Skin of body (tissue), 2 donors: ENCODE measurements around the gene WNK2. TPM values are rescaled to one million over a fixed set of nuclear protein-coding genes. Genes with fewer than 3 reads are reported as not detected.

ENCODE experiments used
- DNase-seq: peaks from one replicate; lab custom pipeline; 2025; lab: John Stamatoyannopoulos, UW
- total RNA-seq: library from RNA; depleted of rRNA; stranded (reverse); fragments of >200 nt; gene quantifications from one replicate; pipeline ENCODE4 v1.2.3, GENCODE V29; 2014

WNK2 gene
- total RNA-seq, 1 donor from 2014 or later: 11.2 TPM

DNA sequence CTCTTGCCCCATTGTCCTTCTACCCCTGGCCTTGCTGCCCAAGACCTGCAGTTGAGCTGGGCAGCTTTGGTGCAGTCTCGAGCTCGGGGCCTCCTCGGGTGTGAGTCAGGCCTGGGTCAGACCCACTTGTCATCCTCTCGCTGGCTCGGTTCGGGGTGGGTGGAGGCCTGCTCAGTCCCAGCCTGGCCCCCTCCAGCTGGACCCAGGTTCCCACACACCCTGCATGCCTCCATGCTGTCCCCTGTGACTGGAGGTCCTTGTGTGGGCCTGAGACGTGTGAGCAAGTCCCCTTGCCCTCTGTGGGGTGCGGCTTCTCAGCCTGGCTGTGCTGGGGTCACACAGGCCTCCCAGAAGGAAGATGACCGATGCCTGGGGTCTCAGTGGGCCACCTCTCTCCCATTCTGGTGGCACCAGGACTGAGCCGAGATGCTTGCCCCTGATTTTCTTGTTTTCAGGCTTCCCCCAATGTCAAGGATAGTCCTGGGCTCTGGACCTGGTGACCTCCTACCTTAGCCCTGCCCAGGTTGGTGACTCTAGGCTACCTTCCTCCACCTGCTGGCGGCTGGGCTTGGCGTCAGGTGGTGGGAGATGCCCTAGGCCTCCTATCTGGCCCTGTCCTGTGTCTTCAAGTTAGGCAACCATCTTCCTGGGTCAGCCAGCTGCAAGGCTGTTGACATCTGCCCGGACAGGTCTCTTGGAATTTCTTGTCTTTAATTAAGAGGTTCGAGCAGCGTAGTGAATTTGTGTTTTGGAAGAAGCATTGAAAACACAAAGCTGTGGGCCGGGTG is 15.1 kb downstream of the WNK2 start:
- no peak for DNase-seq

DNA sequence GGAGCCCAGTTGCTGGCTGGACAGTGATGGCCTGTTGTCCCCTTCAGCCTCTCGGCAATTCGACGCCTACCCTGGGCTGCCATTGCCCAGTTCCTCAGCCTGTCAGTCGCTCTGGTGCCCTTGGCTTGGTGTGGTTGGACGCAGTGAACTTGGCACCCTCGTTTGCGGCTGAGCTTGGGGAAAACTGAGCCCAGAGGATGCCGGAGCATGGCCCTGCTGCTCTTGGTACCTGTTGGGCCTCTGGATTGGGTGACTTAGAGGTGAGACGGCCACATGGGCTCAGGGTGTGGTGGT is 16.5 kb downstream of the WNK2 start:
- no peak for DNase-seq

DNA sequence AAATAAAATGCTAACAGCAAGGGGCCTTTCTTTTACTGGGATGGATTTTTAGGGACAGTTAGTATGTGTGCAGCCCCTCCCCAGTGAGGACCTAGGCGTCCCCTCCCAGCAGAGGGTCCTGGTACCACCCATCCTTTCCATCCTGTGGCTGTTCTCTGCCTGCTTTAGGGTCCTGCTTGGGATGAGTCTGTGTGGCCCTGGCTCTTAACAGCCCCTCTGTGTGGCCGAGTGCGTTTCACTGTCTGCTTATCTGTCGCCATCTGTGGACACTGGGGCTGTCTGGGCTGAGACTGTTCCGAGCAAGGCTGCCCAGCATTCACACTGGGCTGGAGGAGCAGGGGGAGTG is 17.0 kb downstream of the WNK2 start:
- DNase-seq: no peak

DNA sequence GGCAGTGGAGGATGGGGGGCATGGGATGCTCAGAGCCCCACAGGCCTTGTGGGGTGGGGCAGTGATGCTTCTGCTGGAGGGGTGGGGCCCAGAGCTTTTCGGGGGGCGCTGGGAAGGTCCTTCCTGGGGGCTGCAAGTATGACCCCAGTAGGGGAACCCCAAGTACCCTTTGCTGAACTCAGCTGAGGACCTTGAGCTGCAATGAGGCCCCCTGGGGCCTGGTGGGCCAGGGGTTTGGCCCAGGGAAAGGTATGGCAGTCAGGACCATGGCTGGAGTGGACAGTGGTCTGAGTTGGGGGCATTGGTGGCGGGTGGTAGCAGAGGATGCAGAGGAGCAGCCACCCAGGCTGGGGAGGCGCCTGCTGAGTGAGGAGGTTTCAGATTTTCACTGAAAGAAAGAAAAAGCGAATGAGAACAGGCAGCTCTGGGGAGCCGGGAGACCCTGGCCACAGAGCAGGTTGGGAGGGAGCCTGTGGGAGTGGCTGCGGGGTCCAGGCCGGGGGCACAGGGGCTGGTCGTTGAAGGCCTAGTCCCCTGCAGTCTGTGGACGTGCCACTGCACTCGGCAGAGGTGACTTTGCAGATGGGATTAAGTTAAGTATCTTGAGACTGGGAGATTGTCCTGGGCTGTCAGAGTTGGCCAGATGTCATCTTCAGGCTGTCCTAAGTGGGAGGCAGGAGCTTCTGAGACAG is 19.2 kb downstream of the WNK2 start:
- no peak for DNase-seq

DNA sequence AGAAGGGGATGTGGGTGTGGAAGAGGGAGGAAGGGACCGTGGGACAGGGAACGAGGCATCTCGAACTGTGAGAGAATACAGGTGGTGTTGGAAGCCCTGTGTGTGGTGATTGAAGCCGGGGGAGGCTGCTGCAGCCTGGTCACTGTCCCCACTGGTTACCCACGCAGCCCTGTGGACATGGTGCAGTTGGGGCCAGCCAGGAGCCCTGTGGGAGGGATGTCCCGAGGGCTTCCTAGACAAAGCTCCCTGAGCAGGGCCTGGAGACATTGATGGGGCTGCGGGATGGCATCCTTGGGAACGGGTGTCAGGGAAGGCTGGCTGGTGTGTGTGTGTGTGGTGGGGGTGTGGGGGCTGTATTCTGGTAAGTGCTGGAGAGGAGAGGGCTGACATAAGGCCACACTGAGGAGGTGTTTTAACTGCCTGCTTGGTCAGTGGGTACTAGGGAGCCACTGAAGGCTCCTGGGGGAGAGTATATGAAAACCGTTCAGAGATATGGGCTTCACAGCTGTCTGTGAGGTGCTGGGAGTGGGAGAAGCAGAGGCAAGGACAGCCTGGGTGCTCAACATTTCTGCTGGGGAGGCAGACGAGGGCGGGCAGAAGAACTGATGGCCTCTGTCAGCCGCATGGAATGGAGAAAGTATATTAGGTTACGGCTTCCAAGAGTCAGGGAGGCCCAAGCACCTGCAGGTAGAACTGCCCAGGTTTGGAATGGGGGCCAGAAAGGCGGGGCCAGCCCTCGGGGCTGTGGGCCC is 20.0 kb downstream of the WNK2 start:
- no peak for DNase-seq

DNA sequence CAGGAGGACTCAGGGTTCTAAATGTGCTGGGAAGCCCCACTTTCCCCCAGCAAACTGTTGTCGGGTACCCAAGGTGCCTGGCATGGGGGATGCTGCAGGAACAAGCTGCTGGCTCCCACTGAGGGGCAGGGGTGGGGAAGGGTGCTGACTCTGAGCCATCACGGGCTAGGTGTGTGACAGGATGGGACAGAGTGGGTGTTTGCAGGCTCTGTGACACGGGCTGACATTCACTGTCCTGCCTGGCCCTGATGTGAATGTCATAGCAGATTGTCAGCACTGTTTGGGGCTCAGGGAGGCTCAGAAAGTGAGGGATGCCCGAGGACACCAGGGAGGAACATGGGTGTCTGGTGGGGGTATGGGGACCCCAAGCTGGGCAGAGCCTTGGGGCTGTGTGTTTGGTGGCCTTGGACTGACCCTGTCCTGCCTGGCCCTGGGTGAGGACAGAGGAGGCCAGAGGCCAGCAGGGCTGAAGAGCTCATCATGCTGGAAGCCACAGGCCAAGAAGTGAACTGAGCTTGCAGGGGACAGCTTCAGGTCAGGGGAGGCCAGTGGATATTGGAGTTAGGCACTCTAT is 20.6 kb downstream of the WNK2 start:
- DNase-seq: no peak

DNA sequence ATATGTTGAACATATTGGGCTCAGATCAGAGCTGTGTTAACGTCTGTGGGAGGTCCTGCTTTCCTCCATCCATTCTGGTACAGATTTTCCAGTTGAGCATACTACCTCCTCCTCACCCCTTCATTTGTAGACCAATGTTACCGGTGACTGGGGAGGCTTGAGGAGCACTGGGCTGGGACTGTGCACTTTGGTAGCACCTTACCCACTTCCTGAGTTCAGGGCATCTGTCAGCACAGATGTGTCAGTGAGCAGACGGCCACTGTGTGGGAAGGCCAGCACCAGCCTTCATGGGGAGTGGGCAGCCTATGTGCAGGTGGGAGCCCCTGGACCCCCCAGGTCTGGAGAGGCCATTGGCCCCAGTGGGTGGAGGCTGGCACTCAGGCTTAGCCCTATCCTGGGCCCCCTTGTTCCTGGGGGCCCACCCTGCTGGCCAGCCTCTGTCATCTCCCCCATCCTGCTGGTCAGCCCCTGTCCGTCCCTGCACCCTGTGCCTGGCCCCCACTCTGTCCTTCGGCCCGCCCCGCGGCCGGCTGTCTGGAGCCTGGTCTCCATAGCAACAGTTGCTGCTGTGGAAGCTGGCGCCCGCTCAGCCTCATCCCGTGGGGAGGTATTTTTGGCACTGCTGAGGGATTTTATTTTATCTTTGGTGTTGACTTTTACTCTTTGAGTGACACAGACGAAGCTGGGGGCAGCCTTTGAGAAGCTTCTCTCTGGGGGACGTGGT is 21.3 kb downstream of the WNK2 start:
- peak; percentile 39 for DNase-seq

DNA sequence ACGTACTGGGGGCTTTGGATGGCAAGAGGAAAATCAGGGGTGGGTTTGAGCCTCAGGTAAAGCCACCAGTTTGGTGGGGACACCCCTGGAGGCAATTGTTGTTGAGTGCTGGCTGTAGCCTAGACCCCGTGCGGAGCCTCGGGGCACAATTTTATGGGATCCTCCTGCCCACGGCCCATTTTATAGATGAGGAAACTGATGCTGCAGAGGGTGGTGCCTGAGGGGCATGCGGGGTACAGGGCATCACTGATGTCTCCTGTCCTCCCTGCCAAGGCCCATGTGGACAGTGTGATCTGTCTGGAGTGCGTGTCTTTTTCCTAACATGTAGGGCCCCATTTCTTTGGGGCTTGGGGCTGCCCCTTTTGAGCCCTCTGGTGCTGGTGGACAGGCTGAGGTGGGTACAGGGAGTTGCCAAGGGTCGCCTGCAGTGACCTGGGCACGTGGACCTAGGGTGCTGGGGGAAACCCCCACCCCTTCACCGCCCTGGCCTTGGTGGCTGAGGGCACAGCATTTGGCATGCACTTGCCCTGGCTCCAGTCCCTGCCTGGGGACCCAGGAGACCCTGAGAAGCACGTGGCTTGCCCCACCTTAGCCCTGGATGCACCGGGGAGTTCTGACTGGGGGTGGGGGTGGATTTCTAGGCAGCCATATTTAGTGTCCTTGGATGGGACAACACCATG is 22.1 kb downstream of the WNK2 start:
- DNase-seq: no peak

DNA sequence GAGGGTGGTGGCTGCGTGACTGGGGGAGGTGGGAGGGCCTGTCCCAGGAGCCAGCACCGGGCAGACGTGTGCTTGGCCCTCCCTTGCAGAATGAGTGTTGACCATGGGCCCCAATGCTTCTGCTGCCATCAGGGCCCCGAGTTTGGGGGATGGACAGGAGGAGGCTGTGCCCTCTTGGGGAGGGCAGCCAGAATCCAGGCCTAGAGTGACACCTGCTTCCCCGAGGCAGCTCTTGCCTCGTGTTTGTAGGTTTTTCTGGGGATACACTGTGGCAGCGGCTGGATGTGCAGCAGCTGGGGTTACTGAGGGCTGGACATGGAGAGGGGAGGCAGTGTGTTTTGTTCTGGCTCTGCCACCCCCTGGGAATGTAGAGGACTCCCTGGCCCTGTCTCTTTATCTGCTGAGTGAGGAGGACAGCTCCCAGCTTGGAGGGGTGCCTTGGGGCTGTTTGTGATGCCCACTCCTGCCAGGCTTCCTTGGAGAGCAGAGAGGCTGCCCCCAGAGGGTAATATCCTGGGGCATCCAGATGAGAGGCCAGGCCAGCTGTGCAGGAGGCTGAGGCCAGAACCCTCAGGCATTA is 22.7 kb downstream of the WNK2 start:
- DNase-seq: no peak

DNA sequence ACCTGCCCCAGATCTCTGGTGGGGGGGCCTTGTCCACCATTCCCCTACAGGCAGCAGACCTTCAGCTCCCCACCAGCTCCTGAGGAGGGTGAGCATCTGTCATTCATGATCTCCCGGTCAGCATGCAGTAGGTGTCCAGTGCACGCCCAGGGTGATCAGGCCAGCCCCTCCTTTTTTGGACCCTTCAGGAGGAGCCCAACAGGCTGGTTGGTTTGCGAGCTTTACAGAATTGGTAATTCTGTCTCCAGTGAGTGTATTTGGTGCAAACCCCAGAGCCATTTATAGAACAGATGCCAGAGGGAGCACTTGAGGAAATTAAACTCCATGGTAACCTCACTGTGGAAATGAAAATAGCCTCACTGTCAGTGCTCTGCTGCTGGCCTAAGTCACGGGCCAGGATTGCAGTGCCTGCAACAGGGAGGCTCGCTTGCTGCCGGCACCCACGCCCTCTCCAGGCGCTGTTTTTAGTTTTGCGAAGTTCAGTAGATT is 23.4 kb downstream of the WNK2 start:
- peak; percentile 89 for DNase-seq

DNA sequence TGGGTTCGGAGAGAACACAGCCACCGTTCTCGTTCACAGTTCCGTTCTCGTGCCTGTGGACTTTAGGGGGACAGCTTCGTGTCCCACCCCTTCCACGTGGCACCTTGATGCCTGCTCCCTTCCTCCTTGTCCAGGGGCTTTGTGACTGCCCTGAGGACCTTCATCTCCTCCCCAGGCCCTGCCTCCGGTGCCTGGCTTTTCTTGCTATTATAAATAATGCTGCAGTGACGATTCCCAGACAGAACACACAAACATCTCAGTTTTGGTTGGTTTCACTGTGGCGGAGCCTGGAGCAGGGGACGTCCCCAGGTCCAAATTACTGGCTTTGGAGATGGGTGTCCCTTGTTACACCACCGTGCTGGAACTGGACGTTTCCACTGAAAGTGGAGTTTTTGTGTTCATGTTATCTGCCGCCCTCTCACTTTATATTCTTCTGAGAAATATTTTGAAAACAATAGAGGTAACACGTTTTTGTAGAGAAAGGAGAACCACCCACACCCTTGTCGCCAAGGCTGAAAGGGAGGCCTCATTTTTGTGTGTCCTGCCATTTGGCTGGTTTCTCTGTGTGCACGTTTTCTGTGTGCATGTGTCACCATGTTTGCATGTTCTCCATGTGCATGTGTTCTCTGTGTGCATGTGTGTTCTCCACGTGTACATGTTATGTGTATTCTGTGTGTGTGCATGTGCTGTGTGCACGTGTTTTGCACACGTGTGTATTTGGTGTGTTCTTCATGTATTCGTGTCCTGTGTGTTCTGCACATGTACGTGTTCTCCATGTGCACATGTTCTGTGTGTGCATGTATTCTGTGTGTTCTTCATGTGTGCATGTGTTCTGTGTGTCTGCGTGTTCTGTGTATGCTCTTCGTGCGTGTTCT is 24.2 kb downstream of the WNK2 start:
- DNase-seq: no peak

DNA sequence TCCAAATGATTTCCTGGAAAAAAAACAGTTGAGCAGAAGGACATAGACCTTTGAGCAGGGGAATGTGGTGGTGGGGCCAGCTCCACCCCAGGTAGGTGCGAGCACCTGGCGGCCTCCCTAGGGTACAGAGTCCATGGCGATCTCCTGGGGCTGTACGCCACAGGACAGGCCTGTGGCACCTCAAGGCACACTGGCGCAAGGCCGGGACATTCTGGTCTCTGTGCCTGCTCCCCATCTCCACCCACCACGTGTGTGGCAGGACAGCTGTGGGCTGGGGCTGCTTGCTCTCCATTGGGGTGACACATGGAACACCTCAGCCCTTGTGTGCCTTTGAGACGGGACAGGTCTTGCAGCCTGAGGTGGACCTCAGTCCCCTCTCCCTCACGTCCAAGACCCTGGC is 25.2 kb downstream of the WNK2 start:
- no peak for DNase-seq

DNA sequence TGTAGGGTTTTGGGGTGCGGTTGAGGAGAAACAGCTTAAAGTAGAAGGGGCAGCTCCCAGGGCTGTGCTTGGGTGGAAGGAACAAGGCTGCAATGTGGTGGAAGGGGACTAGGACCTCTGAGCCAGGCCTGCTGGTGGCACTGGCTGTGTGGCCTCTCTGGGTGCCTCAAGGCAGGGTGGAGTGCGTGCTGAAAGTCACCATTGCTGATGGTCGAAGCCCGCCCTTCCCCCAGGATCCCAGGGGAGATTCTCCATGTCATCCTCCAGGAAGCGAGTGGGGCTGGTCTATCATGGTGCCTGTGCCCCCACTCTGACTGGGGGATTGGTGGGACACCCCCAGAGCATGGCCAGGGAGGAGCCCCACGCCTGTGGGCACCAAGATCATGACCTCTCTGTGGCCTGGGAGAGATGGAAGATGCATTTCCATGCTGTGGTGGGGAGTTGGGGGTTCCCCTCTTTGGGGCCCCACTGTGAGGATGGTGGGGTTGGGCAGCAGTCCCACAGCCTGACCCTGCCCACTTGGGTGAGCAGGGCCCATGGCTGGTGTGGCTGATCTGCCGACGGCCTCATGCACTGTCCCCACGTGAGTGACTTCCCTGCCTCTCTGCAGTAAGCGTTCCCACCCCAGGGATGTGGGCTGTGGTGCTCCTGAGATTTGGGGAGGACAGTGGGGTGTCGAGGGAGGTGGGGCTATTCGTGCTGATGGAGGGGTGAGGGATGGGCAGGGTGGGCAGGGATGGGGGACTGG is 25.8 kb downstream of the WNK2 start:
- DNase-seq: no peak

DNA sequence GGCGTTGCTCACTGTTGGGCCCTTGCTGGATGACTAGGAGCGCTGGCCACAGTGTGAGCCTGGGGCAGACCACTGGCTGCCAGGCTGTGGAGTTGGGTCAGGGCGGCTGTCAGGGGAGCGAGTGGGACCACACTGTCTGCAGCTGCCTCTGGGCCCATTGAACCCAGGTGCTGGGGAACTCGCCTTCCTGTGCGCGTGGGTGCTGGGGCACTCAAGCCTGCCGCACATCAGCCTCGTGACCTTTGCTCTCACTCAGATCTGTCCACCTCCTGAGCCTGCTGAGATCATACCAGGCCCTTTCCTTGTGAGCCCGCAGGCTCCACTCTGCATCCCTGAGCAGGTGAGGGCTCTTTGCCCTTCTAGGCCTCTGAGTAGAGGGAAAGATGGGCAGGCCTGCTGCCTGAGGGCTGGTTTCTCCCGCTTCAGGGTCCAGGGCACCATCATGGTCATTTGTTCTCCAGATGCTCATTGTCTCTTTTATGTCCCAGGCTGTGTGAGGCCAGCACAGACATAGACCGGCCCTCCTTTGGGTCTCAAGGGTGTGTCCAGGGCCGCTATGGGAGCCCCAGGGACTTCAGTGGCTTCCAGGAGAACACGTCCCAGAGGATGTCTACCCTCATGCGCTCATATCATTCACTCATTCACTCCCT is 26.5 kb downstream of the WNK2 start:
- DNase-seq: no peak

DNA sequence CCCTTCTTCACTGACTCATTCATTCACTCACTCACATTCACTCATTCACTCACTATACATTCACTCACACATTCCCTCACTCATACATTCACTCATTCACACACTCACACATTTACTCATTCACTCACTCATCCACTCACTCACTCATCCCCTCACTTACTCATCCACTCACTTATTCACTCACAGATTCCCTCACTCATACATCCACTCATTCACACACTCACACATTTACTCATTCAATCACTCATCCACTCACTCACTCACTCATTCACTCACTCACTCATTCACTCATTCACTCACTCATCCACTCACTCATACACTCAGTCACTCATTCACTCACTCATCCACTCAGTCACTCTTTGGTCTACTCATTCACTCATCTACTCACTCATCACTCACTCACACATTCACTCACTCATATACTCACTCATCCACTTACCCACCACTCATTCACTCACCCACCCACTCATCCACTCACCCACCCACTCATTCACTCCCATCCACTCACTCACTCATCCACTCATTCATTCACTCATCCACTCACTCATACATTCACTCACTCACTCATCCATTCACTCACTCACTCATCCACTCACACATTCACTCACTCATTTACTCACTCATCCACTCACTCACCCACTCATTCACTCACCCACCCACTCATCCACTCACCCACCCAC is 27.2 kb downstream of the WNK2 start:
- DNase-seq: no peak

DNA sequence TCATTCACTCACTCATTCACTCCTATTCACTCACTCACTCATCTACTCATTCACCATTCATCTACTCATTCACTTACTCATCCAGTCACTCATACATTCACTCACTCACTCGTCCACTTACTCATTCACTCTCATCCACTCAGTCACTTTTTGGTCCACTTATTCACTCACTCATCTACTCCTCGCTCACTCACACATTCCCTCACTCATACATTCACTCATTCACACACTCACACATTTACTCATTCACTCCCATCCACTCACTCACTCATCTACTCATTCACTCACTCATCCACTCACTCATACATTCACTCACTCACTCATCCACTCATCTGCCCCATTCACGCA is 27.7 kb downstream of the WNK2 start:
- no peak for DNase-seq

DNA sequence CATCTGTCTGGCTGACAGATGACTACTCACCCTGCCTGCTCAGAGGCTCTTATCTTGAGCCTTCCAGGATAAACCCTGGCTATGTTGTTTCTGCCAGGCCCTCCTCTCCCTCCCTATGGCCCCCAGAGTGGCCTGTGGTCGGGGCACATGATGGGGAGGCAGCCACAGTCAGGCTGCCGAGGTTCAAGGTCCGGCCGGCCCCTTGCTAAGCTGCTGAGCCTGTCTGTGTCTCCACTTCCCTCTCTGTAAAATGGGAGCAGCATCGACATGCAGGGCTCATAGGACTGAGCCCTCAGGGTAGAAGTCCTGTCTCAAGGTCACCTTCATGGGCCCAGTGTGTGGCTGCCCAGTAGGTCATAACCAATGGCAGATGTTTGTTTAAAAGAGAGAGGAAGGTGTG is 28.5 kb downstream of the WNK2 start:
- no peak for DNase-seq

DNA sequence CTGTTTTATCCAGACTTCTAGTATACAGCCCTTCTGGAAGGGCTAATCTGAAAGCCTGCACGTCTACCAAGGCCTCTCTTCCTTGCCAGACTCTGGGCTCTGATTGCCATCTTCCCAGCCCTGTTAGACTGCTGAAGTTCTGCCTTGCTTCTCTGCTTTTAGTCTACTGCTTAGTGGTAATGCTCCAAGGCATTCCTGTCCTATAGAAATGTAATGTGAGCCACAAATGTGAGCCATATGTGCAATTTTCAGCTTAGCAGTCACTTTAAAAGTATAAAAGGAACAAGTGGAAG is 32.1 kb downstream of the WNK2 start:
- peak; percentile 63 for DNase-seq
